B cell (primary cell): ENCODE data around the gene ABCC10.
"Not testable (repeated sequence)": the region's sequence is repeated elsewhere in the genome, so short reads cannot be mapped to it uniquely, and the experiment has no call there.

Experiments
- EZH2 ChIP-seq: IDR thresholded peaks from 2 replicates; pipeline ENCODE4 v1.6.1; 2012; ENCODE audit warnings: borderline replicate concordance, low read depth, mild to moderate bottlenecking, moderate library complexity, low read length; ENCODE audit not compliant: insufficient read depth, poor library complexity, severe bottlenecking
- TF ChIP-seq, protein P1 (sequence below): fragments of 200-600 bp; IDR thresholded peaks from one replicate; pipeline ENCODE4 v1.8.0; 2022; ENCODE audit warnings: antibody characterized with exemption, mild to moderate bottlenecking

DNA sequence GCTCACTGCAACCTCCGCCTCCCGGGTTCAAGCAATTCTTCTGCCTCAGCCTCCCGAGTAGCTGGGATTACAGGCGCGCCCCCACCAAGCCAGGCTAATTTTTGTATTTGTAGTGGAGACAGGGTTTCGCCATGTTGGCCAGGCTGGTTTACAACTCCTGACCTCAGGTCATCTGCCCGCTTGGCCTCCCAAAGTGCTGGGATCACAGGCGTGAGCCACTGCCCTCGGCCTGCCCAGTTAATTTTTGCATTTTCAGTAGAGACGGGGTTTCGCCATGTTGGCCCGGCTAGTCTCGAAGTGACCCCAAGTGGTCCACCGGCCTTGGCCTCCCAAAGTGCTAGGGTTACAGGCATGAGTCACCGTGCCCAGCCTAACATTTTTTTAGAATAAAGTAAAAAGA is 30.8 kb downstream of the ABCC10 start:
- TF ChIP-seq EZH2 = not testable (repeated sequence)
- TF ChIP-seq, protein P1, sequence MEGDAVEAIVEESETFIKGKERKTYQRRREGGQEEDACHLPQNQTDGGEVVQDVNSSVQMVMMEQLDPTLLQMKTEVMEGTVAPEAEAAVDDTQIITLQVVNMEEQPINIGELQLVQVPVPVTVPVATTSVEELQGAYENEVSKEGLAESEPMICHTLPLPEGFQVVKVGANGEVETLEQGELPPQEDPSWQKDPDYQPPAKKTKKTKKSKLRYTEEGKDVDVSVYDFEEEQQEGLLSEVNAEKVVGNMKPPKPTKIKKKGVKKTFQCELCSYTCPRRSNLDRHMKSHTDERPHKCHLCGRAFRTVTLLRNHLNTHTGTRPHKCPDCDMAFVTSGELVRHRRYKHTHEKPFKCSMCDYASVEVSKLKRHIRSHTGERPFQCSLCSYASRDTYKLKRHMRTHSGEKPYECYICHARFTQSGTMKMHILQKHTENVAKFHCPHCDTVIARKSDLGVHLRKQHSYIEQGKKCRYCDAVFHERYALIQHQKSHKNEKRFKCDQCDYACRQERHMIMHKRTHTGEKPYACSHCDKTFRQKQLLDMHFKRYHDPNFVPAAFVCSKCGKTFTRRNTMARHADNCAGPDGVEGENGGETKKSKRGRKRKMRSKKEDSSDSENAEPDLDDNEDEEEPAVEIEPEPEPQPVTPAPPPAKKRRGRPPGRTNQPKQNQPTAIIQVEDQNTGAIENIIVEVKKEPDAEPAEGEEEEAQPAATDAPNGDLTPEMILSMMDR = not testable (repeated sequence)
